Lung (tissue), 12 donors: ENCODE measurements around the gene CHAMP1. TPM values are rescaled to one million over a fixed set of nuclear protein-coding genes. Genes with fewer than 3 reads are reported as not detected.

Experiments used
- ATAC-seq: fragments of 200-7000 bp; cut with Tn5 transposase; one replicate; pipeline ENCODE4 v1.9.1; 2020; ENCODE audit warnings: moderate number of reproducible peaks; ENCODE audit not compliant: insufficient read depth, low FRiP score
- DNase-seq, 3 donors: peaks; one replicate each; pipeline ENCODE4 v3.0.0-alpha.2; 2013 to 2017
- H3K27ac ChIP-seq, 2 donors: one replicate each; pipeline ENCODE4 v1.5.1; 2013; ENCODE audit warnings: mild to moderate bottlenecking in 2 of 2, moderate library complexity in 2 of 2, control low read depth in 1 of 2, inconsistent platforms in 1 of 2, low read depth in 1 of 2, low read length in 1 of 2
- H3K27me3 ChIP-seq, 3 donors: one replicate each; pipeline ENCODE4 v1.5.1; 2013; ENCODE audit warnings: low read length in 2 of 3; ENCODE audit not compliant: control insufficient read depth in 3 of 3, insufficient read depth in 3 of 3
- H3K36me3 ChIP-seq, 4 donors: one replicate each; pipeline ENCODE4 v1.5.1; 2013; ENCODE audit warnings: low read length in 4 of 4, mild to moderate bottlenecking in 1 of 4, moderate library complexity in 1 of 4; ENCODE audit not compliant: control insufficient read depth in 4 of 4, insufficient read depth in 4 of 4
- H3K4me1 ChIP-seq, 5 donors: one replicate each; pipeline ENCODE4 v1.5.1; 2013; ENCODE audit warnings: low read length in 5 of 5, mild to moderate bottlenecking in 2 of 5, moderate library complexity in 1 of 5; ENCODE audit not compliant: control insufficient read depth in 5 of 5, insufficient read depth in 5 of 5
- H3K4me3 ChIP-seq: one replicate; pipeline ENCODE4 v1.5.1; 2013; ENCODE audit warnings: mild to moderate bottlenecking, control low read depth, moderate library complexity
- H3K9ac ChIP-seq, 2 donors: one replicate each; pipeline ENCODE4 v1.5.1; 2013; ENCODE audit warnings: low read length in 2 of 2, control low read depth in 1 of 2; ENCODE audit not compliant: insufficient read depth in 1 of 2
- H3K9me3 ChIP-seq, 4 donors: one replicate each; pipeline ENCODE4 v1.5.1; 2013; ENCODE audit warnings: low read length in 3 of 4, mild to moderate bottlenecking in 1 of 4, moderate library complexity in 1 of 4; ENCODE audit not compliant: control insufficient read depth in 4 of 4, insufficient read depth in 3 of 4
- CTCF ChIP-seq: IDR thresholded peaks from 2 replicates; pipeline ENCODE4 v1.5.1; 2012; ENCODE audit warnings: mild to moderate bottlenecking; ENCODE audit errors: control extremely low read depth, extremely low read depth
- WGBS, 2 donors: extraction: QIAGEN DNeasy Blood & Tissue Kit; methylation state at CpG; one replicate each; pipeline ENCODE4 v1.1.7; 2013; 5-methylcytosine and 5-hydroxymethylcytosine counted together
- polyA plus RNA-seq, 2 donors: library from polyadenylated mRNA; stranded (reverse); fragments of 200-250 nt; gene quantifications; one replicate each; pipeline ENCODE4 v1.2.1, GENCODE V29; 2013
- total RNA-seq, 2 donors: library from RNA; depleted of rRNA in 1 of 2; stranded (reverse); fragments of >200 nt in 1 of 2; gene quantifications; one replicate each; pipeline ENCODE4 v1.2.1, GENCODE V29; 2014 to 2021
- donor health status: control.
- donor health status: control.
- donor health status: Bipolar disorder and iron deficiency.
- donor health status: healthy.
- donor health status: DM: yes; HTN: yes; CAD: no.

Gene CHAMP1
- total and polyA plus RNA-seq, 4 donors, result 7.0 to 17.7 (median 9.7) TPM

- H3K9ac ChIP-seq, result no peak overlapping the region
- no peak for TF ChIP-seq CTCF
- H3K4me3 ChIP-seq, result no peak overlapping the region
- WGBS, 2 donors, result 92 to 98% methylated on average over 2 of the region's 2 CpGs
- DNase-seq, result no peak
- H3K36me3 ChIP-seq, result peaks cover 21 to 51% (median 36%) of the 10 kb centered on the region in 4 donors
- H3K27ac ChIP-seq, result no peak overlapping the region
- H3K9me3 ChIP-seq, result no peaks in the 10 kb centered on the region
- no peak for ATAC-seq
- no peaks in the 10 kb centered on the region for H3K27me3 ChIP-seq
- H3K4me1 ChIP-seq, result peaks cover 0 to 20% (median 8%) of the 10 kb centered on the region in 5 donors
Observed at GRCh38 chr13:114323349-114323748, 9.0 kb downstream of the CHAMP1 start.

DNA sequence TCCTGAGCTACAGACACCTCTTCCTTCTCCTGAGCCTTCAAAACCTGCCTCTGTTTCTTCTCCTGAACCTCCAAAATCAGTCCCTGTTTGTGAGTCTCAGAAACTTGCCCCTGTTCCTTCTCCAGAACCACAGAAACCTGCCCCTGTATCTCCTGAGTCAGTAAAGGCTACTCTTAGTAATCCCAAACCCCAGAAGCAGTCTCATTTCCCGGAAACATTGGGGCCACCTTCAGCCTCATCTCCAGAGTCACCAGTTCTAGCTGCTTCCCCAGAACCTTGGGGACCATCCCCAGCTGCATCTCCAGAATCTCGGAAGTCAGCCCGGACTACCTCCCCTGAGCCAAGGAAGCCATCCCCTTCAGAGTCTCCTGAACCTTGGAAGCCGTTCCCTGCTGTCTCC lies 10.0 kb downstream of the CHAMP1 start:
- Histone ChIP-seq H3K27me3 (no peaks in the 10 kb centered on the region), H3K27ac (no peak overlapping the region), H3K4me1 (peaks cover 0 to 15% (median 4%) of the 10 kb centered on the region in 5 donors), H3K4me3 (no peak overlapping the region), H3K36me3 (peaks cover 23 to 52% (median 40%) of the 10 kb centered on the region in 4 donors), H3K9me3 (no peaks in the 10 kb centered on the region), H3K9ac (no peak overlapping the region)
- WGBS, 2 donors, result 97 to 100% methylated on average over 4 of the region's 4 CpGs
- ATAC-seq, result no peak
- no peak for TF ChIP-seq CTCF
- no peak for DNase-seq

DNA sequence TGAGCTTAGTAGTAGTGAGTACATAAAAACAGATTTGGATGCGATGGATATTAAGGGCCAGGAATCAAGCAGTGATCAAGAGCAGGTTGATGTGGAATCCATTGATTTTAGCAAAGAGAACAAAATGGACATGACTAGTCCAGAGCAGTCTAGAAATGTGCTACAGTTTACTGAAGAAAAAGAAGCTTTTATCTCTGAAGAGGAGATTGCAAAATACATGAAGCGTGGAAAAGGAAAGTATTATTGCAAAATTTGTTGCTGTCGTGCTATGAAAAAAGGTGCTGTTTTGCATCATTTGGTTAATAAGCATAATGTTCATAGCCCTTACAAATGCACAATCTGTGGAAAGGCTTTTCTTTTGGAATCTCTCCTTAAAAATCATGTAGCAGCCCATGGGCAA lies 11.4 kb downstream of the CHAMP1 start:
- Histone ChIP-seq H3K9ac (no peak overlapping the region), H3K4me1 (peaks cover 0 to 3% (median 0%) of the 10 kb centered on the region in 5 donors), H3K27me3 (no peaks in the 10 kb centered on the region), H3K27ac (no peak overlapping the region), H3K36me3 (peaks cover 23 to 52% (median 38%) of the 10 kb centered on the region in 4 donors), H3K9me3 (no peaks in the 10 kb centered on the region), H3K4me3 (no peak overlapping the region)
- WGBS, 2 donors, result 48 to 63% methylated on average over 3 of the region's 3 CpGs
- no peak for ATAC-seq
- TF ChIP-seq CTCF, result no peak
- no peak for DNase-seq

DNA sequence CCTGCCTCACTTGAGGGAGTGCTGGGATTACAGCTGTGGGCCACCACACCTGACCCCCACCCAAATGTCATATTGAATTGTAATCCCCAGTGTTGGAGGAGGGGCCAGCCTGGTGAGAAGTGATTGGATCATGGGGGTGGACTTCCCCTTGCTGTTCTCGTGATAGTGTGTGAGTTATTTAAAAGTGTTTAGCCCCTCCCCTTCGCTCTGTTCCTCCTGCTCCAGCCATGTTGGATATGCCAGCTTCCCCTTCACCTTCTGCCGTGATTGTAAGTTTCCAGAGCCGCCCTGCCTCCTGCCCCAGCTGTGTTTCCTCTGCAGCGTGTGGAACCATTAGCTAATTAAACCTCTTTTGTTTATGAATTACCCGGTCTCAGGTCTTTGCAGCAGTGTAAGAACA lies 13.7 kb downstream of the CHAMP1 start:
- 79 to 81% methylated on average over 6 of the region's 6 CpGs for WGBS, 2 donors
- Histone ChIP-seq H3K27me3 (no peaks in the 10 kb centered on the region), H3K4me3 (no peak overlapping the region), H3K4me1 (peaks cover 0 to 3% (median 0%) of the 10 kb centered on the region in 5 donors), H3K36me3 (peaks cover 18 to 39% (median 30%) of the 10 kb centered on the region in 4 donors), H3K27ac (no peak overlapping the region), H3K9ac (no peak overlapping the region), H3K9me3 (no peaks in the 10 kb centered on the region)
- no peak for TF ChIP-seq CTCF
- ATAC-seq, result no peak
- DNase-seq, result no peak
